ENCODE measurements around the gene ALG1.
A peak's percentile ranks its signal among the peaks of the same experiment; 100 is the strongest.
"Not testable (repeated sequence)": the region's sequence is repeated elsewhere in the genome, so short reads cannot be mapped to it uniquely, and the experiment has no call there.

ALG1 gene

DNA sequence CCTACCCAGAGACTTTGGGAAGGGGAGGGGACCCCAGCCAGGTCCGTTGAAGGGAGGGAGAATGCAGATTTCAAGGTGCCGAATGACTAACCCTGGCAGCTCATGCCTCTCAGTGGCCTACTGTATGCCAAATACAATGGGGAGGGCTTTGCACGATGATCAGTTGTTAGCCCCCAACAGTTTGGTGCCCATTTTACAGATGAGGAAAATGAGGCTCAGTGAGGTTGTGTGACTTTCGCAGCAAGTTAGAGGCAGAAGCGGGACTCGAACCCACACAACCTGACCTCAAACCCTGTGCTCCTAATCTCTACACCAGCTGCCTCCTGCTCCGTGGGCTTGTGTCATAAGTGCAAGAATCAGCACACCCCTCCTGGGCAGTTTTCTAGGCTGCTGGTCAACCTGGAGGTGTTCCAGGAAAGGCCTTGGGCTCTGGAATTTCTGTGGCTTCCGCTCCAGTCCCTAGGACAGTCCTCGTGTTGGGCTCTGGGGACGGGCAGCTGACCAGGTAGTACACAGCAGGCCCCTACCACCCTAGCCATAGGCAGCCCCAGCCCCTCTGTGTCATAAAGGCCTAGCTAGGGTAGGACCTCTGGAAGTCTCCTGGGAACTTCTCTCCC, 26.0 kb upstream of the ALG1 start:
- DNase-seq, result no peak

DNA sequence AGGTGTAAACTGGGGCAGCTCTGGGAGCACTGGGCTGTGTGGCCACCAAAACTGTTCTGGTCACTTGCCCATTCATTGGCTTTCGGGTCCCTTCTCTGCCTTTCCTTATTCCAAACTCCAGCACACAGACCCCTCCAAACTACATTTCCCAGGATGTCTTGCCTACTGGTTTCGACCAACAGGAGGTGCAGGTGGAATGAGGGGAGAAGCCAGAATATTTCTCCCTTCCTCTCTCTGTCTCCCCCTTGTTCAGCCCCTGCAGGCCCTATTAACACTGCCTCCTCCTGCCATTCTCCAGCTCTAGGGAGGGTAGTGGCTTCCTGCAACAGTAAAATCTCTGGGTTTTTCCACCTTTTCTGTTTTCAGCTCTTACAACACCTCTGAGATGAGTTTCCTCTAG, 24.7 kb upstream of the ALG1 start:
- DNase-seq, result no peak

DNA sequence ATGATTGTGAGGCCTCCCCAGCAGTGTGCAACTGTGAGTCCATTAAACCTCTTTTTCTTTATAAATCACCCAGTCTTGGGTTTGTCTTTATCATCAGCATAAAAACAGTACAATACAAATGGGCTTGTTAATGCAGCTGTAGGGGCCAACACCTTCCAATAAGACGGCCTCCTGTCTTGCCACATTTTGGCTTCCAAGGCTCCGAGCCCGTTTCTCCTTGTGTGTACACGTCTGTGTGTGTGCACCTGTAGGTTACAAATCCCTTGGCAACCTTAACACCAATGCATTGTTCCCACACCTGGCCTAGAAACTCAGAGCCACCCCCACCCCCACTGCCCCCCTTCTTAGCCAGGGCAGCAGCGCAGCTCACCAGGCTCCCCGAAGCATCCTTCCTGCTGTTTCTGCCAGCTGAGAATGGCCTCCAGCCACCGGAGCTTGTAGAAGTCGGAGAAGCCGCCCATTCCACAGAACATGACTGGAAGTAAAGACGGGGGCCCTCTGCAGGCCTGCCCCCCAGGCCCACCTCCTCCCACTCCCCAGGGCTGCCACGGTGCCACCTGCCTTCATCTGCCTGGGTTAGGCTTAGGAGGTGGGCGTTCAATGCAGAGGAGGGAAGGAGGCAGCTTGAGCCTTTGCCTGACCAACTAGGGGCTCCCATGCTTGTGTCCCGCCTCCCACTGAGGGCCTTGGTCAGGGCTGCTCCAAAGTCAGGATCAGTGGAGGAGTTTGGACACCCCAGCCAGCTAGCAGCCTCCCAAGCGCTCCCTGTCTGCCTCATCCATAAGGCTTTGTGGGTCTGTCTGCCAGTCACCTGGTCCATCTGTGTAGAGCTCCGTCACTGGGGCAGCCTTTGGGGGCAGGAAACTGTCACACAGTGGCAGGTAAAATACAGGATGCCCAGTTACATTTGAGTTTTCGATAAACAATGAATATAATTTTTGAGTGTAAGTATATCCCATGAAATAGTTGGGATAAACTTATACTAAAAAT, 16.5 kb upstream of the ALG1 start:
- no peak for DNase-seq

DNA sequence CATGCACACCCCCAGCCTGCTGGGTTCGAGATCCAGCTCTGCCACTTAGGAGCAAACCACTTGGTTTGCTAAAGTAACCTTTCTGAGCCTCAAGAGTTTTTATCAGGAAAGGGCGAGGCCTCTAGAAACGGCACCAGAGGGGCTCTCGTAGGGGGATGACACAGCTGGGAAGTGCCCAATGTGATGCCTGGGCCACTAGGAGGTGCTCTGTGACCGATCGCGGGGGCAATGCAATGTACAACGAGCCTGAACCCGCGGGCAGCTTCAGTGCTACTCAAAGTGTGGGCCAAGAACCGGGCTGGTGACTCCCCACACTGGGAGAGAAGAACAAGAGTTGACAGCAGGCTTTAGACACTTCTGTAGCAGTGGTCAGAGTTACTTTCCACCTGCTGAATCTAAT, 15.3 kb upstream of the ALG1 start:
- peak; percentile 38 to 57 for DNase-seq

- DNase-seq, result no peak
Observed at GRCh38 chr16:5058476-5058875, 13.2 kb upstream of the ALG1 start.

GRCh38 chr16:5059386-5060072, 12.1 kb upstream of the ALG1 start:
- DNase-seq, result no peak

DNA sequence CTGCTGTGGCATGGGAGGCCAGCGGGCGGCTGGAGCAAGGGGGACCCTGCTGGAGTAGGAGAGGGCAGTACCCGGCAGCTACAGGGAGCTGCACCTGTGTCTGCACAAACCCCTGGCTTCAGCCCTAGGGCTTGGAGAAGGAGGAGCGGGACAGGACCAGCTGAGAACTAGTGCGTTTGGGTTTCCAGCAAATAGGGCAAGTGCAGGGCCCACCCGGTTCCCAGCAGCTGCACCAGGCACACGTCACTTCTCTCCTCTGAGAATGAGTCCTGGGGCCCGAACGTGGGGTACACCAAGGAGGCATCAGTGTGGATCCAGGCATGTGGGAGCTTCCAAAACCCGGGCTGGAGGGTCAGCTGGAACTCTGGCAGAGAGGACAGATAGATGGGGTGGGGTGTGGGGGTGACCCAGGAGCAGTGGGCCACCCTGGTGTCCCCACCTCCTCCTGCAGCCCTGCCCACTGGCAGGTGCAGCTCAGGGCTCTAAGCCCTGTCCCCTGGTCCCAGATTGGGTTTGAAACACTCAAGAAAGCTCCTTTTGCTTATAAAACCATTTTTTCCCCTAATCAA, 11.5 kb upstream of the ALG1 start:
- DNase-seq, result no peak

DNA sequence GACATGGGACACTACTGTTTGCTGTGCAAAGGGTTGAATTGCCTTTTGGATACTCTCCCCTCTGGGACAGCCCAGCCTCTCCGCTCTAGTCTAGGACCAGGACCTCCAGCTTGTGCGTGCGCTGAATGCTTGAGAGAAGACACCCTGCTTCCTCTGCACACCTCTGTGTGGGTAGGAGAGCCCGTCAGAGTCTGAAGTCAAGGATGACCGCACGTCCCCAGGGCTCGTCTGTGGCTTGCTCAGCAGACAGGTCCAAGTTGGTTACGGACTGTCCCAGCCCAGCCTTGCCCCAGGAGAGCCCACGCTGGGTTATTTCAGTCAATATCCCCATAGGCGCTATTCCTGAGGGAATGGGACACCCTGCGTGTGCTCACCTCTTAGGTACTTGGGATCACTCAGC, 9.6 kb upstream of the ALG1 start:
- no peak for DNase-seq

- no peak for DNase-seq
Observed at GRCh38 chr16:5062790-5063765, 8.6 kb upstream of the ALG1 start.

DNA sequence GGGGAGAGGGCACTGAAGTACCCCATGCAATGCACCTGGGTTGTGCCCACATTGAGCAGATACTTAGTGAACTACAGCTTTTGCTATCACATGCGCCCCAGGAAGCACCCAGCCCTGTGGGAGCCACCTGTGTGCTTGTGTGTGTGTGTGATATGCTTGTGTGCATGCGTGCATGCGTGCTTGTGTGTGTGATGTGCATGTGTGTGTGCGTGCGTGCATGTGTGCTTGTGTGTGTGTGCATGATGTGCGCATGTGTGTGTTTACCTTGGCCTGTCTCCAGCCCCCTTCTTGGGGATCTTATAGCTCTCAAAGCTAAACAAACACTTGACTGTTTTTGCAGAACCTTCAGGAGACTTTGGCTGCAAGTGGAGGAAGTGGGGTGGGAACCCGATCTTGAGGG, 6.7 kb upstream of the ALG1 start:
- DNase-seq, result no peak

DNA sequence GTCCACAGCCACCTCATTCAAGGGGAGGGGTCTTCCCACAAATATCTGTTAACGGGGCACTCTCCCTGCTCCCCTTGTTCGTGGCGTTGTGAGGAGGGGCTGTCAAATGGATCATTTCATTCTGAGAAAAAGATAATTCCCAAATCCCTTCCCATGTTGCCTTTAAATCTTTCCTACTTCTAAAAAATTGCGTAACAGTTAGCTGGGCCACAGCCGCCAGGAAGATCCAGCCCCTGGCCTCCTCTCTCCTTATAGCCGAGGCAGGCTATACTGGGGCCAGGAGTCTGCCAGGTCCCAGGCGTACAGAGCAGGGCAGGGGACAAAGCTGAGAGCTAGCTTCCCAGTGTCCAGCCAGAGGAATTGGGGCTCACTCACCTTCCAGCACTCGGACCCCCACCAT, 6.3 kb upstream of the ALG1 start:
- DNase-seq, result no peak

DNA sequence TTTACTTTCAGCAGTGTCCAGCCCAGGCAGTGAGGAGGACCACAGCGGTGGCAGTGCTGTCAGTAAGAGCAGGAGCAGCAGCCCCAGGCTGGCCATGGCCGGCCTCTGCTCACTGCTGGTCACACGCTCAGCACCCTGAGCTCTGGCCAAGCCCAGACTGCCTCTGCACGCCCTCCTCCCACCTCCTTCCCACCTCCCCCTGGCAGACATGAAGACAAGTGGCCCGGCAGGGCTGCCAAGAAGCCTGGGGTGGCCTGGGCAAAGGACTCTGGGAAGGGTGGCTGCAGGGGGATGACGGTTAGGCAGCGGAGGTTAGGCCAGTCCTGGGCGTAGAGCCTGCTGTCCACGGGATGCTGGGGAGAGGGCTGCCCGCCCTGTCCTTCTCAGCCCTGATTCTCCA, 5.8 kb upstream of the ALG1 start, which contains the start of gene C16orf89:
Gene C16orf89 (minus strand): TSS at position 144 of the 400 bp plus-strand sequence. CDS start 48 bp downstream, at position 96.
- no peak for DNase-seq

GRCh38 chr16:5066511-5066910, 5.1 kb upstream of the ALG1 start:
- DNase-seq, result no peak

DNA sequence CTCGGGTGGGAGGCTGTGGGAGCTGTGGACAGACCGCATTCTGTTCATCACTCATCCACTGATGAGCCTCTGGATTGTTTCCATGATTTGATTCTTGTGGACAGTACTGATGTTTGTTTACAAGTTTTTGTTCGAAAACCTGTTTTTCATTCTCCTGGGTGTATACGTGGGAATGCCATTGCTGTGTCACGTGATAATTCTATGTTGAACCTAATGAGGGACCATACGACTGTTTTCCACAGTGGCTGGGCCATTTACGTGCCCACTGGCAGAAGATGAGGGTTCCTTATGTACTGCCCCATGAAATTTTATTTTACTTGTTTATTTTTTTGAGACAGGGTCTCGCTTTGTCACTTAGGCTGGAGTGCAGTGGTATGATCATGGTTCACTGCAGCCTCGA, 2.6 kb upstream of the ALG1 start:
- DNase-seq, result no peak

DNA sequence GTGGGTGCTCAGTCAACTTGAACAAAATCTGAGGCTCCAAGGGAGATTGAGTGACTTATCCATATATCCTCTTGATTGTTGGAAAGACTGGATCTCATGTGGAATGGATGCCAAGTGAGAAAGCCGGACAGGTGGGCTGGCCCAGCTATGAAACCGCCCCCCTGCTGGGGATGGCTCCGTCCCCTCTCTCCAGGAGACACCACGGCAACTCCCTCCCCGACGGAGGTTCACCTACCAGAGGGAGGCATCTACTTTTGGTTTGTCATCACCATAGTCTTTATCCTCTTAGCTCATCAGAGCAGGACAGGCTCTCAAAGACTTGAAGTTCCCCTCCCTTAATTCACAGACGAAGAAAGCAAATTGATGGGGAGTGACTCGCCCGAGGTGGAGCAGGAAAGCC, 1.8 kb upstream of the ALG1 start:
- DNase-seq, result no peak

DNA sequence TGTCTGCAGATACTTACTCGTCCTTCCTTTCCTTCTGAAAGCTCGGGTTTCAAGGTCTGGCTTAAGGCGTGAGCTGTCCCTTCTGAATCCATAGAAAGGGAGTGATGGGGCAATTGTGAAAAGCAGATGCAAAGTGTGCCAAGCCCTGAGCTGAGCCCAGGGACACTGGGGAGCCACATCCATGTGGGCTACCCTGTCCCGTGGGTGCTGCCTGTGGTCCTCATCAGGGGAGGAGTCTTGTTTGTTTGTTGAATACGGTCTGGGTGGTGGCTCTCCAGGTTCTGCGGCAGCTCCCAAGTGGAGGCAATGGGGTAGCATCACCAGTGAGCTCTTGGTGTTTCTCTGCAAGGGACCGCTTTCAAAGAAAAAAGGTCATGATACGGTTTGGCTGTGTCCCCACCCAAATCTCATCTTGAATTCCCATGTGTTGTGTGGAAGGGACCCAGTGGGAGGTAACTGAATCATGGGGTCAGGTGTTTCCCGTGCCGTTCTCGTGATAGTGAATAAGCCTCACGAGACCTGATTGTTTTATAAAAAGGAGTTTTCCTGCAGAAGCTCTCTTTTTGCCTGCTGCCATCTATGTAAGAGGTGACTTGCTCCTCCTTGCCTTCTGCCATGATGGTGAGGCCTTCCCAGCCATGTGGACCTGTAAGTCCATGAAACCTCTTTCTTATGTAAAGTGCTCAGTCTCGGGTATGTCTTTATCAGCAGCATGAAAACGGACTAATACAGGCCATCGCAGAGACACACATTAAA, 1.0 kb upstream of the ALG1 start:
- no peak for DNase-seq

DNA sequence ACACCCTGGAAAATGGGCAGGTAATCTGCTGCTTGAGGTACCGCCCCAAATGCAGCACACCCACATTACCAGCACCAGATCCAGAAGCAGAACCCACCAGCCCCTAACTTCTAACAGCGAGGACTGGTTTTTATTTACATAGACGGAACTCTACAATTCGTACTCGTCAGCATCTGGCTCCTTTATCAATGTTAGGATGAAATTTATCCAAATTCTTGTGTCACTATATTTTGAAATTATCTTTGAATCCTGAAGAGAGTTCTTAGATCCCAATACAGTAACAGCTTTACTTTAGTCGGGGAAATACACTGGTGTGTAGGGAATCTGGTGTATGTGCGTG, 332 bp upstream of the ALG1 start:
- DNase-seq, result no peak

GRCh38 chr16:5072334-5073278, 963 bp downstream of the ALG1 start:
- no peak for DNase-seq

GRCh38 chr16:5073279-5073629, 1.6 kb downstream of the ALG1 start:
- no peak for DNase-seq

- not testable (repeated sequence) for DNase-seq
Observed at GRCh38 chr16:5073771-5074170, 2.1 kb downstream of the ALG1 start.

Measured in stimulated activated CD4-positive, alpha-beta T cell treated with anti-CD3 and anti-CD28 coated beads, Interleukin-2, amount 100 ng/mL, for 24 hours (primary cell).